IMR-90 (cell line): Measurements from ENCODE around the gene SMCP. TPM values are rescaled to one million over a fixed set of nuclear protein-coding genes. Genes with fewer than 3 reads are reported as not detected.

ENCODE experiments used
- ATAC-seq: fragments of 200-7000 bp; cut with Tn5 transposase; 2 replicates; pipeline ENCODE4 v1.9.1; 2020; ENCODE audit warnings: low read depth, mild to moderate bottlenecking, moderate library complexity
- BruUV-seq: library from RNA; stranded (reverse); fragments of 400-500 nt; replicated peaks from 2 replicates; lab custom pipeline; 2021; lab: Mats Ljungman, UMichigan
- CTCF ChIA-PET: fragments of 300-600 bp; formaldehyde crosslinking; extraction: SDS; loops from one replicate; lab custom pipeline; 2021; ENCODE audit warnings: antibody characterized with exemption; lab: Yijun Ruan, JAX
- POLR2A ChIA-PET: fragments of 300-600 bp; sonication (Branson Sonifier 250); formaldehyde crosslinking; loops from one replicate; lab custom pipeline; 2022; ENCODE audit warnings: antibody characterized with exemption; ENCODE audit not compliant: unreplicated experiment; lab: Charles Lee
- DNase-seq: peaks from one replicate; pipeline ENCODE4 v3.0.0; 2013
- H2AFZ ChIP-seq: replicated peaks from 2 replicates; pipeline ENCODE3; 2013; ENCODE audit warnings: low read length, mild to moderate bottlenecking; ENCODE audit not compliant: poor library complexity
- H2AK5ac ChIP-seq: 2 replicates; pipeline ENCODE4 v1.6.1; 2013; ENCODE audit warnings: low read depth, low read length, inconsistent platforms
- H2AK9ac ChIP-seq: replicated peaks from 2 replicates; pipeline ENCODE3; 2013; ENCODE audit warnings: mild to moderate bottlenecking, low read depth, low read length, moderate library complexity; ENCODE audit not compliant: poor library complexity
- H2BK120ac ChIP-seq: 2 replicates; pipeline ENCODE4 v1.6.1; 2013; ENCODE audit warnings: low read depth, low read length, inconsistent platforms
- H2BK15ac ChIP-seq: 3 replicates; pipeline ENCODE4 v1.6.1; 2013; ENCODE audit warnings: low read depth, low read length, inconsistent platforms
- H2BK20ac ChIP-seq: 2 replicates; pipeline ENCODE4 v1.6.1; 2013; ENCODE audit warnings: low read depth, mild to moderate bottlenecking, inconsistent platforms, low read length, moderate library complexity
- H2BK5ac ChIP-seq: 2 replicates; pipeline ENCODE4 v1.6.1; 2013; ENCODE audit warnings: mild to moderate bottlenecking, low read depth, low read length, inconsistent platforms; ENCODE audit not compliant: poor library complexity, severe bottlenecking
- H3K14ac ChIP-seq: replicated peaks from 2 replicates; pipeline ENCODE4 v1.6.1; 2013; ENCODE audit warnings: low read depth, low read length, inconsistent platforms
- H3K18ac ChIP-seq: 2 replicates; pipeline ENCODE4 v1.6.1; 2013; ENCODE audit warnings: low read depth, low read length, control low read depth
- H3K23ac ChIP-seq: 2 replicates; pipeline ENCODE4 v1.6.1; 2013; ENCODE audit warnings: low read depth, low read length, inconsistent platforms
- H3K27ac ChIP-seq: 2 replicates; pipeline ENCODE4 v1.5.1; 2013; ENCODE audit warnings: mild to moderate bottlenecking, control low read depth, low read length; ENCODE audit not compliant: insufficient read depth
- H3K27me3 ChIP-seq: 2 replicates; pipeline ENCODE4 v1.6.1; 2013; ENCODE audit warnings: low read length; ENCODE audit not compliant: control insufficient read depth, insufficient read depth
- H3K36me3 ChIP-seq: 2 replicates; pipeline ENCODE4 v1.6.1; 2013; ENCODE audit warnings: low read length, mixed read lengths; ENCODE audit not compliant: control insufficient read depth, insufficient read depth
- H3K4ac ChIP-seq: 2 replicates; pipeline ENCODE4 v1.6.1; 2013; ENCODE audit warnings: low read depth, low read length, inconsistent platforms
- H3K4me1 ChIP-seq: 2 replicates; pipeline ENCODE4 v1.6.1; 2013; ENCODE audit warnings: low read length, mixed read lengths; ENCODE audit not compliant: control insufficient read depth, insufficient read depth
- H3K4me2 ChIP-seq: 2 replicates; pipeline ENCODE4 v1.6.1; 2013; ENCODE audit warnings: low read depth, mild to moderate bottlenecking, control low read depth, low read length, moderate library complexity
- H3K4me3 ChIP-seq: 2 replicates; pipeline ENCODE4 v1.5.1; 2013; ENCODE audit warnings: low read depth, mild to moderate bottlenecking, control low read depth, low read length, moderate library complexity; ENCODE audit not compliant: insufficient read depth
- H3K56ac ChIP-seq: 2 replicates; pipeline ENCODE4 v1.6.1; 2013; ENCODE audit warnings: low read length, inconsistent platforms; ENCODE audit not compliant: insufficient read depth; ENCODE audit errors: extremely low read depth
- H3K79me1 ChIP-seq, 2 experiments: 2 replicates each; pipeline ENCODE4 v1.6.1; 2013; ENCODE audit warnings: low read length in 2 of 2, inconsistent platforms in 1 of 2, low read depth in 1 of 2
- H3K9ac ChIP-seq: 2 replicates; pipeline ENCODE4 v1.6.1; 2013; ENCODE audit warnings: low read depth, low read length, control low read depth
- H3K9me1 ChIP-seq: 2 replicates; pipeline ENCODE4 v1.6.1; 2013; ENCODE audit warnings: low read length, inconsistent platforms; ENCODE audit not compliant: insufficient read depth
- H3K9me3 ChIP-seq: 2 replicates; pipeline ENCODE4 v1.6.1; 2013; ENCODE audit warnings: low read length; ENCODE audit not compliant: control insufficient read depth, insufficient read depth
- H4K20me1 ChIP-seq: 2 replicates; pipeline ENCODE4 v1.6.1; 2013; ENCODE audit warnings: low read length, inconsistent platforms; ENCODE audit not compliant: insufficient read depth
- H4K5ac ChIP-seq: 2 replicates; pipeline ENCODE4 v1.6.1; 2013; ENCODE audit warnings: mild to moderate bottlenecking, low read depth, low read length, control low read depth
- H4K8ac ChIP-seq, 2 experiments: 2 replicates each; pipeline ENCODE4 v1.6.1; 2013; ENCODE audit warnings: low read depth in 2 of 2, low read length in 2 of 2, control low read depth in 1 of 2, inconsistent platforms in 1 of 2
- H4K91ac ChIP-seq: 2 replicates; pipeline ENCODE4 v1.6.1; 2013; ENCODE audit warnings: low read depth, low read length, inconsistent platforms; ENCODE audit not compliant: insufficient read depth
- CHD1 ChIP-seq: IDR thresholded peaks from 2 replicates; pipeline ENCODE4 v1.6.1; 2012; ENCODE audit warnings: low read depth, low read length, improper control_type of control experiment
- FOS ChIP-seq: fragments of 150-350 bp; IDR thresholded peaks from 2 replicates; pipeline ENCODE4 v1.6.1; 2016; ENCODE audit warnings: low read depth, low read length
- MAZ ChIP-seq: IDR thresholded peaks from 2 replicates; pipeline ENCODE4 v1.6.1; 2012; ENCODE audit warnings: low read depth, mild to moderate bottlenecking, low read length, improper control_type of control experiment, moderate library complexity, borderline replicate concordance
- NFE2L2 ChIP-seq: fragments of 150-350 bp; IDR thresholded peaks from 2 replicates; pipeline ENCODE4 v1.6.1; 2016; ENCODE audit warnings: low read depth, mild to moderate bottlenecking, low read length
- POLR2A ChIP-seq: IDR thresholded peaks from 2 replicates; pipeline ENCODE4 v1.6.1; 2012; ENCODE audit warnings: mild to moderate bottlenecking, low read depth, low read length
- RCOR1 ChIP-seq: IDR thresholded peaks from 2 replicates; pipeline ENCODE4 v1.6.1; 2012; ENCODE audit warnings: mild to moderate bottlenecking, low read length, improper control_type of control experiment; ENCODE audit not compliant: insufficient replicate concordance
- RFX5 ChIP-seq: IDR thresholded peaks from 2 replicates; pipeline ENCODE4 v1.8.0; 2012; ENCODE audit warnings: low read depth, mild to moderate bottlenecking, low read length, moderate library complexity
- SMC3 ChIP-seq: fragments of 150-350 bp; IDR thresholded peaks from 2 replicates; pipeline ENCODE4 v1.6.1; 2016; ENCODE audit warnings: low read depth, mild to moderate bottlenecking, antibody characterized with exemption, low read length, moderate library complexity
- WGBS, 2 experiments: methylation state at CpG; one replicate each; pipeline versions ENCODE4 v1.1.5 to v1.1.7; 2013; ENCODE audit warnings: missing lambda C conversion rate in 2 of 2; ENCODE audit not compliant: insufficient read length in 1 of 2; ENCODE audit errors: extremely low coverage in 2 of 2; 5-methylcytosine and 5-hydroxymethylcytosine counted together
- dilution Hi-C: fragments of 300-500 bp; cut with HindIII; formaldehyde crosslinking; loops from one replicate; pipeline ENCODE4 v1.14.3; 2018; ENCODE audit warnings: low sequenced_read_pairs; ENCODE audit not compliant: unreplicated experiment
- in situ Hi-C: fragments of 300-500 bp; cut with MboI; formaldehyde crosslinking; loops from 3 replicates; pipeline ENCODE4 v1.14.3; 2019; ENCODE audit warnings: low sequenced_read_pairs, inconsistent platforms, mixed read lengths
- intact Hi-C: fragments of 100-400 bp; cut with micrococcal nuclease; formaldehyde crosslinking; loops from 2 replicates; pipeline ENCODE4 v1.10.0; 2022
- polyA plus RNA-seq, 3 experiments: library from polyadenylated mRNA; depleted of rRNA; stranded (reverse); fragments of >200 nt; gene quantifications; 2 replicates each; pipeline ENCODE4 v1.2.3, GENCODE V29; 2012; ENCODE audit warnings: low replicate concordance in 1 of 3
- total RNA-seq: library from RNA; depleted of rRNA; stranded (reverse); fragments of >200 nt; gene quantifications from 2 replicates; pipeline ENCODE4 v1.2.3, GENCODE V29; 2012
- TF ChIP-seq, protein P1 (sequence below): fragments of 150-350 bp; IDR thresholded peaks from 2 replicates; pipeline ENCODE4 v1.6.1; 2017; ENCODE audit warnings: mild to moderate bottlenecking, antibody characterized with exemption, low read length, low read depth
- TF ChIP-seq, protein P2 (sequence below): fragments of 150-350 bp; IDR thresholded peaks from 2 replicates; pipeline ENCODE4 v1.6.1; 2016; ENCODE audit warnings: low read depth, mild to moderate bottlenecking, low read length, moderate library complexity, borderline replicate concordance

Gene SMCP
- total and polyA plus RNA-seq, 2 of the 4 experiments (the other 2 are of a cell fraction): not detected

DNA sequence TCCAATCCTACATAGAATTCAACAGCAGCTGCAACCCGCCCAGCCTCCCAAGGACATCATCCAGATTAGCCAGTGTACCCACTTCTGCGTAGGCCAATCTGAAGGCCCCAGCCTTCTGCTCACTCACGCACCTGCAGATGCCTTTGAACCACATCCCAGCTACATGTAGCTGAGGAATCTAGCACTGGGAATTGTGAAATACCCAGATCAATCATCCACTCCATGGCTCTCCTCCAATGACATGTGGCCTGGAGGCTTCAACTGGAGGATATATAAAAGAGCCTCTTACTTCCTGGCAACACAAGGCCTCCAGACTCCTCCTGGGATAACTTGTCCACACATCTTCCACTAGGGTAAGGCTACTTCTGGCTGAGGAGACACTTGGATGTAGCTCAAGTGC lies 35.6 kb upstream of the SMCP start, which contains the start of gene LCE6A:
Gene LCE6A, plus strand, starts transcription at position 301 of the 400 bp plus-strand sequence. CDS start 665 bp downstream, outside the sequence.
- no peaks in the 10 kb centered on the region for H3K79me1 ChIP-seq
- H3K4me3 ChIP-seq: no peak within 1 kb of the TSS

More for the DNA sequence above, 35.6 kb upstream of the SMCP start, which contains the start of gene LCE6A:
- TF ChIP-seq RCOR1 (no peak), NFE2L2 (no peak), POLR2A (no peak), RFX5 (no peak), FOS (no peak), CHD1 (no peak), SMC3 (no peak), MAZ (no peak)
- TF ChIP-seq, protein P1, sequence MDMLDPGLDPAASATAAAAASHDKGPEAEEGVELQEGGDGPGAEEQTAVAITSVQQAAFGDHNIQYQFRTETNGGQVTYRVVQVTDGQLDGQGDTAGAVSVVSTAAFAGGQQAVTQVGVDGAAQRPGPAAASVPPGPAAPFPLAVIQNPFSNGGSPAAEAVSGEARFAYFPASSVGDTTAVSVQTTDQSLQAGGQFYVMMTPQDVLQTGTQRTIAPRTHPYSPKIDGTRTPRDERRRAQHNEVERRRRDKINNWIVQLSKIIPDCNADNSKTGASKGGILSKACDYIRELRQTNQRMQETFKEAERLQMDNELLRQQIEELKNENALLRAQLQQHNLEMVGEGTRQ: no peak
- TF ChIP-seq, protein P2, sequence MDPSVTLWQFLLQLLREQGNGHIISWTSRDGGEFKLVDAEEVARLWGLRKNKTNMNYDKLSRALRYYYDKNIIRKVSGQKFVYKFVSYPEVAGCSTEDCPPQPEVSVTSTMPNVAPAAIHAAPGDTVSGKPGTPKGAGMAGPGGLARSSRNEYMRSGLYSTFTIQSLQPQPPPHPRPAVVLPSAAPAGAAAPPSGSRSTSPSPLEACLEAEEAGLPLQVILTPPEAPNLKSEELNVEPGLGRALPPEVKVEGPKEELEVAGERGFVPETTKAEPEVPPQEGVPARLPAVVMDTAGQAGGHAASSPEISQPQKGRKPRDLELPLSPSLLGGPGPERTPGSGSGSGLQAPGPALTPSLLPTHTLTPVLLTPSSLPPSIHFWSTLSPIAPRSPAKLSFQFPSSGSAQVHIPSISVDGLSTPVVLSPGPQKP: no peak
- no peaks in the 10 kb centered on the region for H3K9me3 ChIP-seq
- H3K18ac ChIP-seq: no peak within 1 kb of the TSS
- WGBS, 2 experiments: no CpG with 5 or more reads among the region's 3 CpGs
- H3K4me1 ChIP-seq: no peaks in the 10 kb centered on the region
- no peak within 1 kb of the TSS for H2BK20ac ChIP-seq
- no peak within 1 kb of the TSS for H4K91ac ChIP-seq
- H2BK15ac ChIP-seq: no peak within 1 kb of the TSS
- in situ Hi-C loops: no loop called here
- H3K27me3 ChIP-seq: no peaks in the 10 kb centered on the region
- no peaks in the 10 kb centered on the region for H4K20me1 ChIP-seq
- no peak within 1 kb of the TSS for H3K56ac ChIP-seq
- H3K4me2 ChIP-seq: no peak within 1 kb of the TSS
- POLR2A ChIA-PET: no interaction called here
- intact Hi-C loops: no loop called here
- no peak within 1 kb of the TSS for H2AK9ac ChIP-seq
- no peak within 1 kb of the TSS for H3K14ac ChIP-seq
- H2AK5ac ChIP-seq: no peak within 1 kb of the TSS
- peak within 1 kb of the TSS; percentile 19 for H2AFZ ChIP-seq
- H3K9ac ChIP-seq: no peak within 1 kb of the TSS
- H3K23ac ChIP-seq: no peak within 1 kb of the TSS
- ATAC-seq: no peak
- no peaks in the 10 kb centered on the region for H3K9me1 ChIP-seq
- H2BK120ac ChIP-seq: no peak within 1 kb of the TSS
- CTCF ChIA-PET: no interaction called here
- DNase-seq: no peak
- no peak within 1 kb of the TSS for H2BK5ac ChIP-seq
- dilution Hi-C loops: no loop called here
- H3K4ac ChIP-seq: no peak within 1 kb of the TSS
- no peak within 1 kb of the TSS for H4K8ac ChIP-seq
- H3K36me3 ChIP-seq: no peaks in the 10 kb centered on the region
- no TSS peak for BruUV-seq
- no peak within 1 kb of the TSS for H4K5ac ChIP-seq
- no peak within 1 kb of the TSS for H3K27ac ChIP-seq
